Measurements from ENCODE around the gene PNMA1.

The PNMA1 gene

GRCh38 chr14:73736842-73737241, 22.7 kb upstream of the PNMA1 start:
- DNase-seq (ENCODE audit: low spot score): no peak

GRCh38 chr14:73732006-73732405, 17.8 kb upstream of the PNMA1 start:
- DNase-seq (ENCODE audit: low spot score): no peak

DNA sequence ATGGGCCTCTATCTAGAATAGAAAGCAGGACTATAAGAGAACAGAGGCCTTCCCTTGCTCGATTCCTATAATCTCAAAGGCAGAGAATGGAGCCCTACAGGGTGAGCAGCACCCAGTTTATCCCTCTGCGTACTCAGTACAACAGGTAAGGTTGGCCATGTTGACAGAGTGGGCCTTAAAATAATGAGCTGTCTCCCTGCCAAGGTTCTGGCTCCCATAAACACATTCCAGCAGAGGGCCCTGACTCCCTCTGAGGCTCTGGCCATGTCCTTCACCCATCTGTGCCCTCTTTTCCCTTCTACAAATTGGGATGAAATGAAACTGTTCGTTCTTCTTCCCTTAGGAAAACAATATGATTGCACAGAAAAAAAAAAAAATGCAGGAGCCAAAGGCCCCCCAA, 16.9 kb upstream of the PNMA1 start:
- DNase-seq (ENCODE audit: low spot score): no peak

DNA sequence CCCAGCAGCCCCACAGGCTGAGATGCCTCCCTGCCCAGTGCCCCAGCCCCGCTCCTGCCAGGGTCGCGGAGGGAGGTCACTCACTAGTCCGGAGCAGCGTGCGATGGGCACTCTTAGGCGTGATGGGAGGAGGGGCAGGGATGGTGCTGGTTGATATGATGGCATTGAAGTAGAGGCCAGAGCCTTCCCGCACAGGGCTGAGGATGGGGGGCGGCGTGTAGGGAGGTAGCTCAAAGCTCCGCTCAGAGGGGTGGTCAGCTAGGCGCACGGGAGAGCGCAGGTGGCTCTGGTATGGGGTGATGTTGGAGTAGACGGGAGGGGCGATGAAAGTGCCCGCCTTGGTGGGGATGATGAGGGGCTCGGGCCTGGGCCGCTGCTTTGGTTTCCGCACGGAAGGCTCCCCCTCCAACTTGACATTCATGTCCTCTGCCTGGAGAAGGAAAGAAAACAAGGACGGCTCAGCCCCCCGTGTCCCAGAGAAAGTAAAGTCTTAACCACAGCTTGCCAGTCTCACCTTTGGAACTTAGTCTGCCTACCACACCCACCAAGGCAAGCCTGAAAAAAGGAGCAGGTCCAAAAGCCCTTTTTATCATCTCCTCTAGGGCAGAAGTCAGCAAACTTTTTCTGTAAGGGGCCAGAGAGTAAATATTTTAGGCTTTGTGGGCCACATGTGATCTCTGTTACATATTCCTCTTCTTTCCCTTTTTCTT, 15.5 kb upstream of the PNMA1 start:
- no peak for DNase-seq (ENCODE audit: low spot score)

DNA sequence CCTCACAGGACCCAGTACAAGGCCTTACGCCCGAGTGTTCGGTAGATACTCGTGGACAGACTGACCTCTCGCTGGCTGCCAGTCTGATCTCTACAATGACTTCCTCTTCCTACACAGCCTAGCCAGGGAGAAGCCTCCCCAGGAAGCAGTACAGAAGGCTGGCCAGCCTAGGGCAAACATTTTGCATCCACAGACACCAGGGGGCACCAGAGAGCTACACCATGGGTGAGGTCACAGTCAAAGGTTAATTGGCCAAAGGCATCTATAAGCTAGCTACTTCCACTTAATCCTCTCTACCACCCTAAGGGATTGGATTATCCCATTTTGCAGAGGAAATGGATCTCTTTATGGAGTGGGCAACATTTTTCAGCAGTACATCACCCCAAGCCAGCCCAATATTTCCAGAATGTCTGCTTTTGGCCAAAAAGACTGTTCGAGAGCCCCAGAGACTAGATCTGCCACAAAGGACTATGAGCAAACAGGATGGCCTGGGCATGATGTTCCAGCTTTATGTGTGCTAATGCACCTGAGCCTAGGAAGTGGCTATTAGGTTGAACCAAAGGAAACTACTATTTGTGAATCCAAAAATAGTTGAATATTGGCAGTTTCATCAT, 14.6 kb upstream of the PNMA1 start:
- peak; percentile 84 for DNase-seq (ENCODE audit: low spot score)

GRCh38 chr14:73727166-73727565, 13.0 kb upstream of the PNMA1 start:
- DNase-seq (ENCODE audit: low spot score): no peak

DNA sequence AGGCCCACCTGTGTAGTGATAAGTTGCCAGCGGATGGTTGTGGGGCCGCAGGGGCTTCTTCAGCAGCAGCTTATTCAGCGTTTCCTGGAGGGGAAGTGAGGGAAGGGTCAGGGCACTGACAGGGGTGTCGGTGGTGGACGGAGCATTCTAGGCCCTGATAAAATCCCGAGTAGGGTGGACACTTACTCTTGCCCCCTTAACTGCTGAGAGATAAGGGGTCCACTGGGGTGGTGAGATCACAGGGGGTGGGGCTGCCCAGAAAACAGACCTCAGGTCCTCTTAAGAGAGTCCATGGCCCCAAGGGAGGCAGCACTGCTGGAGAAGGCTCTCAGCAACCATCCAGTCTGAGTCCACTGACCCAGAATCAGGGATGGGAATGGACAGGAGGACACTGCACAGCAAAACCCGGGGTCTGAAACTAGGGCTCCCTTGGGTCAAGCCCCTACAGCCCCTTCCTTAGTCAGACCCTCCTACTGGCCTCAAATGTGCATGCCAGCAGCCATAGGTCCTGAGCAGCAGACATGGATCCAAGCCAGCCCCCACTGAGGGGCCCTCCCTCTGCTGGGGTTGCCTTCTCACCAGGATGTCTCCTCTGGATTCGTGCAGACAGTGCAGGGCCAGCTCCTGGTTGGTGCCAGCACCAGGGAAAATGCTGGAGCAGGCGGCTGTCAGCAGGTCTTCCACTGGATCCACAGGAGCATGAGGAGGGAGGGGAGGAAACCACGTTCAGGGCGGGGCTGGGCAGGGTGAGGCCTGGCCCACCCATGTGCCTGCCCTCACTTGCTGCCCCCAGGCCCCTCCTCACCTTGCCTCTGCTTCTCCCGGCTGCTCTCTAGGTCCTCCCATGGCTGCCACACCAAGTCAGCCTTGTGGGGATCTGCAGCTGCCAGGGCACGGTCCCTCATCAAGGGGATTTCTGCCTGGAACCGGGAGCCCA, 12.1 kb upstream of the PNMA1 start:
- no peak for DNase-seq (ENCODE audit: low spot score)

DNA sequence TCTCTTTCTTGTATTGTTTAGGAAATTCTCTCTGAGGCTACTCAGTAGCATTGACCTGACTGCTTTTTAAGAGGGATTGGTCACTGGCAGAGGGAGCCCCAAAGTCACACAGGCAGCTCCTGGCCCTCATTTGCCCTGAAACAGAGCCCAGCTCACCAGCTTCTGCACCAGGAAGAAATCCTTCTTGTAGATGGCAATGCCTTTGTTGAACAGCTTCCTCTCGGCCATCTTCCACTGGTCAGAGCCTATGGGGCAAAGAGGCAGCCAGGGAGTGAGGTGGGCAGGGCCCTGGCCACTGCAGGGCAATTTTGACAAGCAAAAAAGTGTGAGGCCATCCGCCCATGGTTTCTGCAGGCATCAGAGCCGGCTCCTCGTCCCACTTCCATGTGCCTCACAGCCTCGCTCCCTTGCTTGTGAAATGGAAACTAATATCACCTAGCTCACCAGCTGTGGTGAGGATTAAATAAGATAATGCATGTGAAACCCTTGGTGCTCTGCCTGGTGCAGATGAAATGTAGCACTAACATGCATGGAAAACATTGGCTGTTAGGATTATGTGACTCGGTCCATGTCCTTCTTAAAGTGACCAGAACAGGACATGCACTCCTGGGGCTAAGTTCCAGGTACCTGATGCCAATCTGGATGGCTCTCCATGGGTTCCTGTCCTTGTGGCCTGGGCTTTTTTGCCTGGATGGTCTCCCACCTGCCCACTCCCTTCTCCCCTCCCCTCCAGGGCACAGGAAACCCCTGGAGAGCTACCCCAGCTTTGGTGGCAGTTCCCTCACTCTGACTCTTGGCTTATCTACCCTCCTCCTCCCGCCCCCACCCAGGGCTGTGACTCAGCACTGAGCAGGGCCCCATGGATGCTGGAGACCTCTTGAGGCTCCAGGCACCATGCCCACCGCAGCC, 11.2 kb upstream of the PNMA1 start:
- no peak for DNase-seq (ENCODE audit: low spot score)

GRCh38 chr14:73724696-73725095, 10.5 kb upstream of the PNMA1 start:
- no peak for DNase-seq (ENCODE audit: low spot score)

GRCh38 chr14:73723797-73724661, 9.8 kb upstream of the PNMA1 start:
- peak; percentile 92 for DNase-seq (ENCODE audit: low spot score)

GRCh38 chr14:73723406-73723796, 9.2 kb upstream of the PNMA1 start:
- DNase-seq (ENCODE audit: low spot score): no peak

GRCh38 chr14:73722581-73722980, 8.4 kb upstream of the PNMA1 start:
- DNase-seq (ENCODE audit: low spot score): no peak

DNA sequence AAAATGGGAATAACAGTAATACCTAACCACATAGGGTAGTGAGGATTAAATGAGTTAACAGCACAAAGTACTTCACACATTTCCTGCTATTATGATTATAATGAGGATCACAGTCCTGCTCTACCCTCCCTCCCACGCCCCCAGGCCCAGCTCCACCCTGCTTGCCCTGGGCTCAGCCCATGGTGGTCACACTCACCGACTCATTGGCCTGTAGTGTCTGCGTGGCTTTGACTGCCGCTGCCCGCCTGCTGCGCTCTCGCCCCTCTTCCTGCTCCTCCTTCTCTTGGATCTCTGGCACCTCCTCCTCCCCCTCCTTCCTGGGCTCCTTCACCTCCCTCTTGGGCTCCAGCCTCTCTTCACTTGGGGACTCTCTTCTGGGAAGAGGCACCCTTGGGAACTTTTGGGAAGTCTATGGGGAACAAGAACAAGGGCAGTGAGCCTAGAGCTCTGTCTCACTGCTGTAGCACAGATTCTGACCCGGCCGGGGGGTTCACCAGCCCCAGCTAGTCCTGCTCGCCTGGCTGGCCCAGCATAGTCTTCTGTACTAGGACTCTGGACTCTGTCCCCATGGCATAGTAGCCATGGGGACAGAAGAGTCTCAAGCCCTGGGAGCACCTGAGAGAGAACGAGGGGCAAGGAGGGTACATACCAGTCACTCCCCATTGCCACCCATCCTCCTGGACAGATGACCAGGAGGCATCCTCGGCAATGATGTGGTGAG, 7.1 kb upstream of the PNMA1 start:
- no peak for DNase-seq (ENCODE audit: low spot score)

- no peak for DNase-seq (ENCODE audit: low spot score)
Measured at GRCh38 chr14:73720636-73721035, 6.5 kb upstream of the PNMA1 start.

DNA sequence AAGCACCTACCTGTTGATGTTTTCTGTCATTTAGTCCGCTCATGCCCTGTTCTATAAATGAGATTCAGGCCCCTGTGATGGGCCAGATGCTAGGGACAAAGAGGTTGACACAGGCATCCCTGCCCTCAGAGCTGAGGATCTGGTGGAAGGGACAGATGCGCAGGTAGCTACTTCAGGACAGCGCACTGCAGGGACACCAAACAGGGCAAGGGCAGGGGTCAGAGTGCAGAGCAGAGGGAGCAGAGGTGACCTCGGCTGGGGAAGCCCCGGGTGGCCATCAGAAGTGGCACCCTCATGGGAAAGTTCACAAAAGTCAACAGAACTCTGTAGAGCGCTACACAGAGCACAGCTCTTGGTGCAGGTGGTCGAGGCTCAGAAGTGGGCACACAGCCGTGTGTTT, 5.6 kb upstream of the PNMA1 start:
- no peak for DNase-seq (ENCODE audit: low spot score)

DNA sequence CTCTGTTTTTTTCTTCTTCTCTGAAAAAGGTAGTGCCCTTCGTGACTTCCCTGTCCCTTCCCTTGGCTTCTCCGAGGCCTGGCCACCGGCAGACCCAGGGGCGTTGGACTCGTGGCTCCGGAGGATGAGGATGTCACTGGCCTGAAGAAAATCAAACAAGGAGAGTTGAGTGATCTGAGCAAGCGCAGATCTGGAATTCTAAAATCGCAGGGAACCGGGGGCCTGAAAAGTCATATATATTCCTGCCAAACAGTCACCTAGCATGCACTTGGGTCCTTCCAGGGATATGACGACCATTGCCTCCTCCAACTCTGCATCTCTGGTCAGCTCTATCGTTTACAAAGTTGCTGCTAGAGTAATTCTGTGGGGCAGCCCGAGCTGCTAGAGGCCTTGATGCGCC, 5.2 kb upstream of the PNMA1 start:
- DNase-seq (ENCODE audit: low spot score): no peak

DNA sequence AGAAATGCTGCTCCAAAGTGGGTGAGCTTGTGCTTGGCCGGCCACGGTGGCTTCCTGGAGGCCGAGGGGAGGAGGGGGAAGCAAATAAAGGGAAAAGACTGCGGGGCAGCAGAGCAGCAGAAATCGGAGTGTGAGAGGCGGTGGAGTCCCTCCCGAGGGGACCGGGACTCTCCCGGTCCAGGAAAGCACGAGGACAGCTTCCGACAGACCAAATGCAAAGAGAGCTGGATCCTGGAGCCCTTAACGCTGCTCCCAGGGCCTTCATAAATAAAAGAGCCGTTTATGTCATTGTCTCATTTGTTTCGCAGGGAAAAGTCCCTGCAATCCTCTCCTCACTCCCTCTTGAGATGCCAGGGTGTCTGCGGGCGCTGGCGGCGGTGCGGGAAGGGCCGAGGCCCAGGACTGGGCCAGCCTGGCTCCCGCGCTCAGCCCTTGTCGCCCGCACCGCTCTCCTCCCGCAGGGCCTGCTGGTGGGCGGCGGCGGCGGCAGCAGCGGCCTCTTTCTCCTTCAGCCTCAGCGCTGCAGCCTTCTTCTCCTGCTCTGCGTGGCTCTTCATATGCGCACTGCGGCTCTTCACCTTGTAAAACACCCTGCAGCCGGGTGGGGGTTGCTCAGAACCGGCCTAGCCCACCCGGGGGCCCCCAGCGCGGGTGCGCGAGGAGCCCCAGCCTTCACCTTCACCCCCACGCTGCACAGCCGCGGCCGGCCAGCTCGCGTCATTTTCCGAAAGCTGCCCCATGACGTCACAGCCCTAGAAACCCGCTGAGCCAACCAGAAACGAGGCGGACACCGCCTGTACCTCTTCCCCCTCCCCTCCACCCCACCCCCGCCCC, 4.5 kb upstream of the PNMA1 start:
- DNase-seq (ENCODE audit: low spot score): no peak

DNA sequence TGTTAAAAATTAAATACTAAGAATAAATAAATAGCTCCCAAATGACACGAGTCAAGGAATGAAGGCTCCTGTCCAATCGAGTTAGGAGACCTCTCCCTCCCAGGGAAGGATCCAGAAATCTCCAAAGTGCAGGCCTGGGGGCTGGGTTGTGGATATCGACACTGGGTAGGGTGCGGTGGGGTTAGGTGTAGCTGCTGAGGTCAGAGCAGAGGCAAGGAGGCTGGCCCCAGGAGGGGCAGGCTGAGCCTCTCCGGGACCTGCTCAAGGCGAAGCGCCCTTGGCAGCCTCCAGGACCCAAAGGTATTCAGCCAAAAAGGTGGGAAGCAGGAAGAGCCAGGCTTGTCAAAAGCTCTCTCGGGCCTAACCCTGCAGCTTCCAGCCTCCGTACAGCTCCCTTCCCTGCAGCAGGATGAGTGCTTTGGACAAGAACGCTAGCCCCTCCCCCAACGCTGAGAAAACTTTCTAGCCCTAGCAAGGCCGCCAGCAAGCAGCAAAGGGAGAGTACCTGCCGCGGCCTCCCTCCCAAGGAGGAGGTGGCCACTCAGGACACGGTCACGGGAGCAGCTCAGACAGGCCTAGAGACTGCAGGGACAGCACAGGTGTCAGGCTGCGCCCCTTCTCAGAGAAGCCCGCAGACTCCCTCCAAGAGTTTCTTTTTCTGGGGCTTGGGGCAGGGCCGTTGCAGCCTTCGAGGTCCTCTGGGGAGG, 3.7 kb upstream of the PNMA1 start:
- DNase-seq (ENCODE audit: low spot score): no peak

- no peak for DNase-seq (ENCODE audit: low spot score)
Measured at GRCh38 chr14:73717266-73717665, 3.1 kb upstream of the PNMA1 start.

Data from AG08396 (cell line).